Liver (tissue), 9 donors: ENCODE data around the gene DDN. TPM values are rescaled to one million over a fixed set of nuclear protein-coding genes. Genes with fewer than 3 reads are reported as not detected.

ENCODE experiments used
- DNase-seq: peaks from one replicate; pipeline ENCODE4 v3.0.0-alpha.2; 2017; ENCODE audit warnings: low spot score
- H3K27ac ChIP-seq, 2 donors: one replicate each; pipeline ENCODE4 v1.7.0; 2013; ENCODE audit warnings: inconsistent platforms in 2 of 2, low read length in 2 of 2, control low read depth in 1 of 2, low read depth in 1 of 2, mild to moderate bottlenecking in 1 of 2
- H3K27me3 ChIP-seq, 4 donors: one replicate each; pipeline versions ENCODE4 v1.6.1 to v1.7.0; 2013; ENCODE audit warnings: low read length in 3 of 4, inconsistent platforms in 1 of 4, mild to moderate bottlenecking in 1 of 4, moderate library complexity in 1 of 4; ENCODE audit not compliant: control insufficient read depth in 4 of 4, insufficient read depth in 4 of 4
- H3K36me3 ChIP-seq, 4 donors: one replicate each; pipeline versions ENCODE4 v1.6.1 to v1.7.0; 2013; ENCODE audit warnings: low read length in 3 of 4, mild to moderate bottlenecking in 3 of 4, low read depth in 1 of 4, moderate library complexity in 1 of 4; ENCODE audit not compliant: control insufficient read depth in 4 of 4, insufficient read depth in 3 of 4
- H3K4me1 ChIP-seq, 4 donors: one replicate each; pipeline versions ENCODE4 v1.6.1 to v1.7.0; 2013; ENCODE audit warnings: low read length in 3 of 4, mild to moderate bottlenecking in 3 of 4, moderate library complexity in 1 of 4; ENCODE audit not compliant: control insufficient read depth in 4 of 4, insufficient read depth in 4 of 4
- H3K4me3 ChIP-seq, 3 donors: one replicate each; pipeline versions ENCODE4 v1.6.1 to v1.7.0; 2013; ENCODE audit warnings: low read length in 3 of 3, control low read depth in 1 of 3, low read depth in 1 of 3, mild to moderate bottlenecking in 1 of 3
- H3K9ac ChIP-seq, 2 donors: one replicate each; pipeline ENCODE4 v1.7.0; 2013; ENCODE audit warnings: low read length in 2 of 2, mild to moderate bottlenecking in 2 of 2, moderate library complexity in 2 of 2, control low read depth in 1 of 2, low read depth in 1 of 2
- H3K9me3 ChIP-seq, 4 donors: one replicate each; pipeline versions ENCODE4 v1.6.1 to v1.7.0; 2013; ENCODE audit warnings: low read length in 3 of 4; ENCODE audit not compliant: control insufficient read depth in 4 of 4
- ATF3 ChIP-seq: IDR thresholded peaks from 2 replicates; pipeline ENCODE4 v1.6.1; 2016; ENCODE audit warnings: antibody characterized with exemption
- CTCF ChIP-seq: fragments of 150-350 bp; IDR thresholded peaks from 2 replicates; pipeline ENCODE4 v1.5.1; 2017; ENCODE audit warnings: improper control_type of control experiment, low read depth, low read length; ENCODE audit not compliant: missing input control
- EGR1 ChIP-seq, 2 donors: IDR thresholded peaks; 2 replicates each; pipeline ENCODE4 v1.6.1; 2016 to 2018; ENCODE audit warnings: antibody characterized with exemption in 2 of 2, low read depth in 2 of 2
- FOXA1 ChIP-seq: IDR thresholded peaks from 2 replicates; pipeline ENCODE4 v1.6.1; 2016; ENCODE audit warnings: antibody characterized with exemption
- FOXA2 ChIP-seq: IDR thresholded peaks from 2 replicates; pipeline ENCODE4 v1.6.1; 2016; ENCODE audit warnings: antibody characterized with exemption
- GABPA ChIP-seq, 2 donors: IDR thresholded peaks in 1 of 2; conservative IDR thresholded peaks in 1 of 2; 2 replicates each; pipeline ENCODE4 v1.6.1; 2016; ENCODE audit warnings: antibody characterized with exemption in 2 of 2, mild to moderate bottlenecking in 1 of 2, moderate library complexity in 1 of 2
- HNF4A ChIP-seq, 2 donors: conservative IDR thresholded peaks; 2 replicates each; pipeline ENCODE4 v1.6.1; 2016; ENCODE audit warnings: antibody characterized with exemption in 2 of 2, mild to moderate bottlenecking in 2 of 2
- HNF4G ChIP-seq: IDR thresholded peaks from 2 replicates; pipeline ENCODE4 v1.6.1; 2016; ENCODE audit warnings: antibody characterized with exemption
- JUND ChIP-seq, 2 donors: IDR thresholded peaks; 2 replicates each; pipeline ENCODE4 v1.6.1; 2016; ENCODE audit warnings: antibody characterized with exemption in 2 of 2
- MAX ChIP-seq: IDR thresholded peaks from 2 replicates; pipeline ENCODE4 v1.6.1; 2016; ENCODE audit warnings: antibody characterized with exemption
- NR2F2 ChIP-seq: IDR thresholded peaks from 2 replicates; pipeline ENCODE4 v1.6.1; 2016; ENCODE audit warnings: antibody characterized with exemption
- RAD21 ChIP-seq, 2 donors: IDR thresholded peaks; 2 replicates each; pipeline ENCODE4 v1.6.1; 2016; ENCODE audit warnings: antibody characterized with exemption in 2 of 2, mild to moderate bottlenecking in 2 of 2
- REST ChIP-seq: IDR thresholded peaks from 2 replicates; pipeline ENCODE4 v1.6.1; 2016; ENCODE audit warnings: antibody characterized with exemption, mild to moderate bottlenecking
- RXRA ChIP-seq, 2 donors: IDR thresholded peaks; 2 replicates each; pipeline ENCODE4 v1.6.1; 2017 to 2018; ENCODE audit warnings: antibody characterized with exemption in 2 of 2, mild to moderate bottlenecking in 1 of 2
- SP1 ChIP-seq: IDR thresholded peaks from 2 replicates; pipeline ENCODE4 v1.6.1; 2018; ENCODE audit warnings: antibody characterized with exemption, mild to moderate bottlenecking
- TAF1 ChIP-seq: conservative IDR thresholded peaks from 2 replicates; pipeline ENCODE4 v1.6.1; 2016; ENCODE audit warnings: antibody characterized with exemption, mild to moderate bottlenecking
- YY1 ChIP-seq: IDR thresholded peaks from 2 replicates; pipeline ENCODE4 v1.6.1; 2016; ENCODE audit warnings: antibody characterized with exemption, mild to moderate bottlenecking
- ZBTB33 ChIP-seq: IDR thresholded peaks from 2 replicates; pipeline ENCODE4 v1.6.1; 2016; ENCODE audit warnings: antibody characterized with exemption
- WGBS: extraction: QIAGEN DNeasy Blood & Tissue Kit; methylation state at CpG from one replicate; pipeline ENCODE4 v1.1.7; 2013; 5-methylcytosine and 5-hydroxymethylcytosine counted together
- polyA plus RNA-seq, 2 donors: library from polyadenylated mRNA; stranded (reverse) in 1 of 2; unstranded in 1 of 2; fragments of 200-250 nt in 1 of 2; fragments of >200 nt in 1 of 2; fragmentation: Nextera tagmentation in 1 of 2; extraction: Ambion mirVana in 1 of 2; gene quantifications; one replicate each; pipeline versions ENCODE4 v1.2.1 to v1.2.3, GENCODE V29; 2013 to 2015
- total RNA-seq, 2 donors: library from RNA; depleted of rRNA; stranded (reverse); fragments of >200 nt; gene quantifications; one replicate each; pipeline ENCODE4 v1.2.3, GENCODE V29; 2014
- donor health status: healthy.
- donor health status: healthy.
- donor health status: healthy.
- donor health status: healthy.
- donor health status: healthy.

Gene DDN
- total and polyA plus RNA-seq, 4 donors: 0.09 TPM; not detected in 3

- Histone ChIP-seq H3K4me3 (peak overlapping the region; percentile 64 to 98 (median 74)), H3K9ac (peak overlapping the region; percentile 85 to 97), H3K9me3 (no peaks in the 10 kb centered on the region), H3K27ac (peak overlapping the region; percentile 87 to 92), H3K36me3 (peaks cover 6 to 27% (median 23%) of the 10 kb centered on the region in 4 donors), H3K4me1 (peaks cover 4 to 16% (median 9%) of the 10 kb centered on the region in 4 donors), H3K27me3 (no peaks in the 10 kb centered on the region)
- no peak for DNase-seq
- TF ChIP-seq RAD21 (IDR thresholded peaks at IDR 0.05): no peak
- TF ChIP-seq TAF1: no peak
- no peak for TF ChIP-seq CTCF
- no peak for TF ChIP-seq RXRA (IDR thresholded peaks at IDR 0.05)
- no peak for TF ChIP-seq EGR1 (IDR thresholded peaks at IDR 0.05; ENCODE audit: low read depth in 2 of 2)
- TF ChIP-seq JUND (IDR thresholded peaks at IDR 0.05): no peak
- no peak for TF ChIP-seq ATF3
- no peak for TF ChIP-seq GABPA (IDR thresholded peaks at IDR 0.05 in 1 of 2, conservative IDR thresholded peaks at IDR 0.05 in 1 of 2)
- no peak for TF ChIP-seq REST
- no peak for TF ChIP-seq FOXA2
- 6% methylated on average over 8 of the region's 8 CpGs for WGBS
Measured at GRCh38 chr12:49019120-49019430, 19.9 kb upstream of the DDN start.

GRCh38 chr12:49018261-49019119, 19.3 kb upstream of the DDN start, which contains the start of gene PRKAG1:
Gene PRKAG1, minus strand, starts transcription at chr12:49018776. Its CDS starts 36 bp downstream, at chr12:49018740.
- DNase-seq: peak; percentile 95
- peak within 1 kb of the TSS; percentile 64 to 98 (median 90) for H3K4me3 ChIP-seq
- H3K36me3 ChIP-seq: peaks cover 6 to 23% (median 17%) of the 10 kb centered on the region in 4 donors
- H3K4me1 ChIP-seq: peaks cover 4 to 16% (median 9%) of the 10 kb centered on the region in 4 donors
- H3K27me3 ChIP-seq: no peaks in the 10 kb centered on the region
- under 1% methylated on average over 59 of the region's 59 CpGs for WGBS
- peak within 1 kb of the TSS; percentile 96 to 97 for H3K9ac ChIP-seq
- H3K27ac ChIP-seq: peak within 1 kb of the TSS; percentile 87 to 92
- no peaks in the 10 kb centered on the region for H3K9me3 ChIP-seq
- no peak for TF ChIP-seq NR2F2
- TF ChIP-seq JUND (IDR thresholded peaks at IDR 0.05): no peak
- peak; percentile 96 for TF ChIP-seq REST
- peak; percentile 66 for TF ChIP-seq SP1
- TF ChIP-seq YY1: peak; percentile 92
- TF ChIP-seq HNF4G: no peak
- TF ChIP-seq RXRA (IDR thresholded peaks at IDR 0.05): no peak
- peak; percentile 71 for TF ChIP-seq EGR1 (IDR thresholded peaks at IDR 0.05; ENCODE audit: low read depth in 2 of 2)
- TF ChIP-seq ATF3: no peak
- TF ChIP-seq FOXA1: peak; percentile 17
- peak in 1 of 2 donors; percentile 40 for TF ChIP-seq HNF4A (conservative IDR thresholded peaks at IDR 0.05)
- TF ChIP-seq ZBTB33: peak; percentile 29
- TF ChIP-seq MAX: peak; percentile 32
- peak; percentile 96 to 99 for TF ChIP-seq GABPA (IDR thresholded peaks at IDR 0.05 in 1 of 2, conservative IDR thresholded peaks at IDR 0.05 in 1 of 2)
- TF ChIP-seq FOXA2: no peak
- no peak for TF ChIP-seq RAD21 (IDR thresholded peaks at IDR 0.05)
- TF ChIP-seq TAF1: peak; percentile 89
